K562 (cell line): Measurements from ENCODE around the gene FOSL1. TPM values are rescaled to one million over a fixed set of nuclear protein-coding genes. Genes with fewer than 3 reads are reported as not detected.

ENCODE experiments used
- E4F1 ChIP-seq: fragments of 250-450 bp; sonication (Bioruptor Pico); IDR thresholded peaks from 2 replicates; pipeline ENCODE4 v1.5.0; 2021; ENCODE audit warnings: mild to moderate bottlenecking, borderline replicate concordance
- ELF4 ChIP-seq: fragments of 450-650 bp; formaldehyde crosslinking; IDR thresholded peaks from 2 replicates; pipeline ENCODE4 v1.4.0; 2022; ENCODE audit warnings: missing genetic modification characterization
- ETV6 ChIP-seq, 3 experiments: fragments of 150-350 bp in 1 of 3; sonication (generic) in 1 of 3; formaldehyde crosslinking in 1 of 3; IDR thresholded peaks; 2 replicates each; pipeline versions ENCODE4 v1.6.1 to v1.8.0; 2014 to 2022; ENCODE audit warnings: borderline replicate concordance in 2 of 3, low read depth in 2 of 3, antibody characterized with exemption in 1 of 3, low read length in 1 of 3, mild to moderate bottlenecking in 1 of 3, missing genetic modification reagents in 1 of 3
- FOXJ3 ChIP-seq: sonication (generic); formaldehyde crosslinking; IDR thresholded peaks from 2 replicates; pipeline ENCODE4 v1.4.0; 2020; ENCODE audit warnings: mild to moderate bottlenecking, missing genetic modification reagents
- GABPA ChIP-seq: fragments of 200-800 bp; sonication (Bioruptor generic); conservative IDR thresholded peaks from 2 replicates; pipeline ENCODE4 v1.6.1; 2016; ENCODE audit warnings: low read depth, missing genetic modification characterization, missing compliant biosample characterization
- IRF1 ChIP-seq: sonication (generic); formaldehyde crosslinking; IDR thresholded peaks from 2 replicates; pipeline ENCODE4 v1.8.0; 2022; ENCODE audit warnings: missing genetic modification reagents, mild to moderate bottlenecking, borderline replicate concordance
- MIER1 ChIP-seq: fragments of 450-650 bp; IDR thresholded peaks from 2 replicates; pipeline ENCODE4 v1.6.1; 2016; ENCODE audit warnings: antibody characterized with exemption, mild to moderate bottlenecking, low read depth
- NFIC ChIP-seq: fragments of 450-650 bp; IDR thresholded peaks from 2 replicates; pipeline ENCODE4 v1.6.1; 2017; ENCODE audit warnings: mild to moderate bottlenecking, inconsistent platforms
- PML ChIP-seq: IDR thresholded peaks from 2 replicates; pipeline ENCODE4 v1.6.1; 2012; ENCODE audit warnings: low read length, inconsistent platforms
- POLR2B ChIP-seq: fragments of 450-650 bp; IDR thresholded peaks from 2 replicates; pipeline ENCODE4 v1.6.1; 2018; ENCODE audit warnings: low read depth; ENCODE audit not compliant: partially characterized antibody
- SIN3B ChIP-seq: fragments of 450-650 bp; IDR thresholded peaks from 2 replicates; pipeline ENCODE4 v1.6.1; 2017; ENCODE audit warnings: low read depth, mild to moderate bottlenecking, moderate library complexity
- SNIP1 ChIP-seq: fragments of 450-650 bp; IDR thresholded peaks from 2 replicates; pipeline ENCODE4 v1.7.1; 2017; ENCODE audit warnings: low read depth, mild to moderate bottlenecking
- TEAD4 ChIP-seq, 2 experiments: sonication (generic) in 1 of 2; formaldehyde crosslinking in 1 of 2; IDR thresholded peaks; 2 replicates each; pipeline versions ENCODE4 v1.6.1 to v1.8.0; 2012 to 2022; ENCODE audit warnings: borderline replicate concordance in 1 of 2, inconsistent platforms in 1 of 2, low read length in 1 of 2, mild to moderate bottlenecking in 1 of 2, missing genetic modification reagents in 1 of 2
- TSHZ1 ChIP-seq: fragments of 250-450 bp; sonication (Bioruptor Pico); IDR thresholded peaks from 2 replicates; pipeline ENCODE4 v1.4.0; 2020; ENCODE audit warnings: mild to moderate bottlenecking, moderate library complexity
- ZNF592 ChIP-seq: fragments of 450-650 bp; IDR thresholded peaks from 2 replicates; pipeline ENCODE4 v1.6.1; 2017; ENCODE audit warnings: antibody characterized with exemption, mild to moderate bottlenecking
- polyA plus RNA-seq, 8 experiments: library from polyadenylated mRNA; depleted of rRNA in 4 of 8; stranded (reverse) in 5 of 8; unstranded in 3 of 8; fragments of >200 nt; fragmentation: Nextera tagmentation in 2 of 8; fragmentation: Illumina TruSeq in 1 of 8; extraction: Ambion mirVana in 2 of 8; extraction: Trizol in 1 of 8; gene quantifications; 2 replicates each; pipeline versions ENCODE4 v1.2.1 to v1.2.3, GENCODE V29; 2011 to 2014; ENCODE audit warnings: inconsistent platforms in 1 of 8, missing spikeins in 1 of 8
- total RNA-seq, 7 experiments: library from RNA; depleted of rRNA in 6 of 7; stranded (reverse); fragments of >200 nt in 6 of 7; fragmentation: Illumina TruSeq in 2 of 7; extraction: Trizol in 2 of 7; gene quantifications; 2 replicates each; pipeline versions ENCODE4 v1.2.1 to v1.2.3, GENCODE V29; 2011 to 2021; ENCODE audit warnings: low replicate concordance in 1 of 7

FOSL1 gene
- total and polyA plus RNA-seq, 9 of the 15 experiments (the other 6 are each of a cell fraction or from before 2014, with no cell fraction given), result 3.5 to 39.6 (median 10.0) TPM

GRCh38 chr11:65900125-65900898, at the start of gene FOSL1 (continued):
- TF ChIP-seq TSHZ1 (no peak), MIER1 (no peak), NFIC (peak; percentile 43; the same call in 1 of the 2 replicates), FOXJ3 (CRISPR knock-in tag) (no peak), SIN3B (peak; percentile 28; the same call in 1 of the 2 replicates), TEAD4 (IDR thresholded peaks at IDR 0.05; ENCODE audit: low read length) (no peak), TEAD4 (CRISPR knock-in tag; IDR thresholded peaks at IDR 0.05; ENCODE audit: borderline replicate concordance) (no peak), ZNF592 (no peak), POLR2B (peak; percentile 82), GABPA (tag) (0 out of 2 replicates have a peak, but pooled peaks have one; percentile 26), IRF1 (CRISPR knock-in tag) (no peak), ELF4 (CRISPR knock-in tag) (no peak), PML (peak; percentile 82), SNIP1 (no peak), E4F1 (no peak), ETV6 (IDR thresholded peaks at IDR 0.05; ENCODE audit: borderline replicate concordance in 1 of 2, low read depth in 2 of 2, low read length in 1 of 2) (no peak), ETV6 (CRISPR knock-in tag; IDR thresholded peaks at IDR 0.05; ENCODE audit: borderline replicate concordance) (peak; percentile 17; the same call in 1 of the 2 replicates)
